ENCODE measurements around the gene HOMER3. TPM values are rescaled to one million over a fixed set of nuclear protein-coding genes. Genes with fewer than 3 reads are reported as not detected.

HOMER3 gene
- total and polyA plus RNA-seq, 9 of the 15 experiments (the other 6 are each of a cell fraction or from before 2014, with no cell fraction given): 1.3 to 5.1 (median 3.7) TPM; not detected in 2

DNA sequence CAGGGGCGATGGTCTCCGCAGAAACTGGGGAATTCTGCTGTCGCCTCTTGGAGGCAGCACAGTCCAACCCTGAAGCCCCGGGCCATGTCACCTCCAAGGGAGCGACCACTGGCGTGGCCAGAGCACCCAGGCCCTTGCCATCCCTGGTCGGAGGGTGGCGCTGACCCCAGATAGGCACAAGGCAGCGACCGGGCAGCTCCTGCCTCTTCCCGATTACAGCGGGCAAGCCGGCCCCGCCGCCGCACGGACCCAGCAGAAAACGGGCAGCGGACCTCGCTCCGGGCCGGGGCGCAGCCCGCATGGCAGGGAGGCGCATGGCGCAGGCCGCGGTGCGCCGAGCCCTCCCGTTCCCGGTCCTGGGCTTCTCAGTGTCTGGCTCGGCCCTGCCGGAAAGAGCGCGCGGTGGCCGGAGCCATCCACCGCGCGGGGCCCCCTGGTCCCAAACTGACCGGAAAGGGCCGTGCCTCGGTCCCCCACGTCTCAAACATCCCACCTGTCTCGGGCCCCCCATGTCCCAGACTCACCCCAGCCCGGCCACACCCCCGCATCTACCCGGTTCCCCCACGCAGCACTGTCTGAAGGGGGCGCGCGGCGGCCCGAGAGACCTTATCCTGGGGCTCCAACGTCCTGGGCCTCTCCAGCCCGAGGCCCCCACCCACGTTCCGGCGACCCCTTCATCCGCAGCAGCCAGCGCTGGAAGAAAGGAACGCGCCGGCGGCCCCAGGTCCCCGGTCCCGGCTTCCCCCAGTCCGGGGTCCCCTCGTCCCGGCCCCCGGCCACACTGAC is 45.8 kb downstream of the HOMER3 start (continued):
- TF ChIP-seq, protein P1, sequence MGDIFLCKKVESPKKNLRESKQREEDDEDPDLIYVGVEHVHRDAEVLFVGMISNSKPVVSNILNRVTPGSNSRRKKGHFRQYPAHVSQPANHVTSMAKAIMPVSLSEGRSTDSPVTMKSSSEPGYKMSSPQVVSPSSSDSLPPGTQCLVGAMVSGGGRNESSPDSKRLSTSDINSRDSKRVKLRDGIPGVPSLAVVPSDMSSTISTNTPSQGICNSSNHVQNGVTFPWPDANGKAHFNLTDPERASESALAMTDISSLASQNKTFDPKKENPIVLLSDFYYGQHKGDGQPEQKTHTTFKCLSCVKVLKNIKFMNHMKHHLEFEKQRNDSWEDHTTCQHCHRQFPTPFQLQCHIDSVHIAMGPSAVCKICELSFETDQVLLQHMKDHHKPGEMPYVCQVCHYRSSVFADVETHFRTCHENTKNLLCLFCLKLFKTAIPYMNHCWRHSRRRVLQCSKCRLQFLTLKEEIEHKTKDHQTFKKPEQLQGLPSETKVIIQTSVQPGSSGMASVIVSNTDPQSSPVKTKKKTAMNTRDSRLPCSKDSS (IDR thresholded peaks at IDR 0.05; ENCODE audit: low read depth, partially characterized antibody): no peak
- TF ChIP-seq GABPB1 (CRISPR knock-in tag; IDR thresholded peaks at IDR 0.05): peak; percentile 56; the same call in 1 of the 2 replicates
- TF ChIP-seq NCOA2 (IDR thresholded peaks at IDR 0.05; ENCODE audit: partially characterized antibody in 2 of 2): no peak
- no peak for TF ChIP-seq PRMT5 (CRISPR knock-in tag; IDR thresholded peaks at IDR 0.05)
- TF ChIP-seq, protein P2, sequence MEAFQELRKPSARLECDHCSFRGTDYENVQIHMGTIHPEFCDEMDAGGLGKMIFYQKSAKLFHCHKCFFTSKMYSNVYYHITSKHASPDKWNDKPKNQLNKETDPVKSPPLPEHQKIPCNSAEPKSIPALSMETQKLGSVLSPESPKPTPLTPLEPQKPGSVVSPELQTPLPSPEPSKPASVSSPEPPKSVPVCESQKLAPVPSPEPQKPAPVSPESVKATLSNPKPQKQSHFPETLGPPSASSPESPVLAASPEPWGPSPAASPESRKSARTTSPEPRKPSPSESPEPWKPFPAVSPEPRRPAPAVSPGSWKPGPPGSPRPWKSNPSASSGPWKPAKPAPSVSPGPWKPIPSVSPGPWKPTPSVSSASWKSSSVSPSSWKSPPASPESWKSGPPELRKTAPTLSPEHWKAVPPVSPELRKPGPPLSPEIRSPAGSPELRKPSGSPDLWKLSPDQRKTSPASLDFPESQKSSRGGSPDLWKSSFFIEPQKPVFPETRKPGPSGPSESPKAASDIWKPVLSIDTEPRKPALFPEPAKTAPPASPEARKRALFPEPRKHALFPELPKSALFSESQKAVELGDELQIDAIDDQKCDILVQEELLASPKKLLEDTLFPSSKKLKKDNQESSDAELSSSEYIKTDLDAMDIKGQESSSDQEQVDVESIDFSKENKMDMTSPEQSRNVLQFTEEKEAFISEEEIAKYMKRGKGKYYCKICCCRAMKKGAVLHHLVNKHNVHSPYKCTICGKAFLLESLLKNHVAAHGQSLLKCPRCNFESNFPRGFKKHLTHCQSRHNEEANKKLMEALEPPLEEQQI (IDR thresholded peaks at IDR 0.05): no peak
- no peak for TF ChIP-seq ZNF239 (CRISPR knock-in tag; IDR thresholded peaks at IDR 0.05)
- TF ChIP-seq KDM2B (CRISPR knock-in tag; IDR thresholded peaks at IDR 0.05): peak; percentile 60; the same call in 1 of the 2 replicates
- no peak for TF ChIP-seq RBM22 (IDR thresholded peaks at IDR 0.05; ENCODE audit: low read depth, low read length, poor library complexity, severe bottlenecking)
- TF ChIP-seq, protein P3, sequence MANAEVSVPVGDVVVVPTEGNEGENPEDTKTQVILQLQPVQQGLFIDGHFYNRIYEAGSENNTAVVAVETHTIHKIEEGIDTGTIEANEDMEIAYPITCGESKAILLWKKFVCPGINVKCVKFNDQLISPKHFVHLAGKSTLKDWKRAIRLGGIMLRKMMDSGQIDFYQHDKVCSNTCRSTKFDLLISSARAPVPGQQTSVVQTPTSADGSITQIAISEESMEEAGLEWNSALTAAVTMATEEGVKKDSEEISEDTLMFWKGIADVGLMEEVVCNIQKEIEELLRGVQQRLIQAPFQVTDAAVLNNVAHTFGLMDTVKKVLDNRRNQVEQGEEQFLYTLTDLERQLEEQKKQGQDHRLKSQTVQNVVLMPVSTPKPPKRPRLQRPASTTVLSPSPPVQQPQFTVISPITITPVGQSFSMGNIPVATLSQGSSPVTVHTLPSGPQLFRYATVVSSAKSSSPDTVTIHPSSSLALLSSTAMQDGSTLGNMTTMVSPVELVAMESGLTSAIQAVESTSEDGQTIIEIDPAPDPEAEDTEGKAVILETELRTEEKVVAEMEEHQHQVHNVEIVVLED (CRISPR knock-in tag; IDR thresholded peaks at IDR 0.05): no peak
- no peak for TF ChIP-seq ZNF121 (CRISPR knock-in tag; conservative IDR thresholded peaks at IDR 0.05)
- TF ChIP-seq, protein P4, sequence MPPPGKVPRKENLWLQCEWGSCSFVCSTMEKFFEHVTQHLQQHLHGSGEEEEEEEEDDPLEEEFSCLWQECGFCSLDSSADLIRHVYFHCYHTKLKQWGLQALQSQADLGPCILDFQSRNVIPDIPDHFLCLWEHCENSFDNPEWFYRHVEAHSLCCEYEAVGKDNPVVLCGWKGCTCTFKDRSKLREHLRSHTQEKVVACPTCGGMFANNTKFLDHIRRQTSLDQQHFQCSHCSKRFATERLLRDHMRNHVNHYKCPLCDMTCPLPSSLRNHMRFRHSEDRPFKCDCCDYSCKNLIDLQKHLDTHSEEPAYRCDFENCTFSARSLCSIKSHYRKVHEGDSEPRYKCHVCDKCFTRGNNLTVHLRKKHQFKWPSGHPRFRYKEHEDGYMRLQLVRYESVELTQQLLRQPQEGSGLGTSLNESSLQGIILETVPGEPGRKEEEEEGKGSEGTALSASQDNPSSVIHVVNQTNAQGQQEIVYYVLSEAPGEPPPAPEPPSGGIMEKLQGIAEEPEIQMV (tag; conservative IDR thresholded peaks at IDR 0.05; ENCODE audit: low read depth): 0 out of 2 replicates have a peak, but pooled peaks have one; percentile 15
- TF ChIP-seq CREM (IDR thresholded peaks at IDR 0.05; ENCODE audit: low read depth): peak; percentile 28; the same call in 1 of the 2 replicates
- no peak for TF ChIP-seq ZFP1 (CRISPR knock-in tag; IDR thresholded peaks at IDR 0.05)
- no peak for TF ChIP-seq CHCHD3 (CRISPR knock-in tag; IDR thresholded peaks at IDR 0.05)
- TF ChIP-seq PTTG1 (tag; IDR thresholded peaks at IDR 0.05; ENCODE audit: low read depth): no peak
- TF ChIP-seq HDAC1 (IDR thresholded peaks at IDR 0.05): peak in 1 of 2 experiments; percentile 24; a peak in 1 of 4 replicates
- 0 out of 2 replicates have a peak, but pooled peaks have one; percentile 33 for TF ChIP-seq ZBTB1 (CRISPR knock-in tag; IDR thresholded peaks at IDR 0.05; ENCODE audit: borderline replicate concordance, low read depth)
- no peak for TF ChIP-seq ZNF184 (CRISPR knock-in tag; IDR thresholded peaks at IDR 0.05)
- no peak for TF ChIP-seq CHD1 (IDR thresholded peaks at IDR 0.05; ENCODE audit: low read length)
- TF ChIP-seq, protein P5, sequence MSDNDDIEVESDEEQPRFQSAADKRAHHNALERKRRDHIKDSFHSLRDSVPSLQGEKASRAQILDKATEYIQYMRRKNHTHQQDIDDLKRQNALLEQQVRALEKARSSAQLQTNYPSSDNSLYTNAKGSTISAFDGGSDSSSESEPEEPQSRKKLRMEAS (CRISPR knock-in tag; IDR thresholded peaks at IDR 0.05): peak; percentile 34; the same call in 1 of the 2 replicates
